DMS53 treated with DMSO at 0.1 percent for 48 hours (cell line): Measurements from ENCODE around the gene KIRREL3.

Experiments
- DNase-seq: peaks from one replicate; lab custom pipeline; 2025; ENCODE audit not compliant: unreplicated experiment; lab: John Stamatoyannopoulos, UW

KIRREL3 gene

GRCh38 chr11:126496576-126497337, 503.8 kb downstream of the KIRREL3 start:
- DNase-seq, result no peak

- DNase-seq, result no peak
These were observed 505.0 kb downstream of the KIRREL3 start for GRCh38 chr11:126495281-126496220.

GRCh38 chr11:126494831-126495230, 505.7 kb downstream of the KIRREL3 start:
- DNase-seq, result no peak

GRCh38 chr11:126492331-126493082, 508.1 kb downstream of the KIRREL3 start:
- no peak for DNase-seq

- no peak for DNase-seq
These were observed 509.5 kb downstream of the KIRREL3 start for GRCh38 chr11:126491092-126491491.

- DNase-seq, result no peak
These were observed 510.5 kb downstream of the KIRREL3 start for GRCh38 chr11:126489836-126490660.

- DNase-seq, result no peak
These were observed 511.8 kb downstream of the KIRREL3 start for GRCh38 chr11:126488591-126489370.

GRCh38 chr11:126487711-126488110, 512.9 kb downstream of the KIRREL3 start:
- DNase-seq, result no peak

- DNase-seq, result no peak
These were observed 514.5 kb downstream of the KIRREL3 start for GRCh38 chr11:126485986-126486635.

GRCh38 chr11:126485021-126485792, 515.4 kb downstream of the KIRREL3 start:
- no peak for DNase-seq

- no peak for DNase-seq
These were observed 516.3 kb downstream of the KIRREL3 start for GRCh38 chr11:126484266-126484665.

GRCh38 chr11:126483621-126484195, 516.9 kb downstream of the KIRREL3 start:
- DNase-seq, result no peak

- no peak for DNase-seq
These were observed 517.9 kb downstream of the KIRREL3 start for GRCh38 chr11:126482586-126483108.

- no peak for DNase-seq
These were observed 519.3 kb downstream of the KIRREL3 start for GRCh38 chr11:126481303-126481680.

- DNase-seq, result peak; percentile 76
These were observed 519.9 kb downstream of the KIRREL3 start for GRCh38 chr11:126480410-126481302.

- DNase-seq, result no peak
These were observed 520.6 kb downstream of the KIRREL3 start for GRCh38 chr11:126480015-126480409.
